ENCODE data around the gene VPS51. TPM values are rescaled to one million over a fixed set of nuclear protein-coding genes. Genes with fewer than 3 reads are reported as not detected.
A peak's percentile ranks its signal among the peaks of the same experiment; 100 is the strongest.

Gene VPS51
- total and polyA plus RNA-seq, 2 of the 13 experiments (the other 11 are each of a cell fraction or from before 2014, with no cell fraction given), result 76.3 to 90.6 TPM

- TF ChIP-seq ZNF691 (CRISPR knock-in tag; IDR thresholded peaks at IDR 0.05; ENCODE audit: borderline replicate concordance, low read depth) (peak; percentile 74; the same call in 1 of the 2 replicates), BORCS8-MEF2B (CRISPR knock-in tag; IDR thresholded peaks at IDR 0.05) (peak; percentile 97), FOXA3 (CRISPR knock-in tag; IDR thresholded peaks at IDR 0.05) (peak; percentile 72), PAXIP1 (CRISPR knock-in tag; conservative IDR thresholded peaks at IDR 0.05) (peak; percentile 54), ZNF550 (CRISPR knock-in tag; IDR thresholded peaks at IDR 0.05; ENCODE audit: borderline replicate concordance) (0 out of 2 replicates have a peak, but pooled peaks have one; percentile 52), HNF1A (IDR thresholded peaks at IDR 0.05; ENCODE audit: low read depth) (no peak), HNF1A (CRISPR knock-in tag; IDR thresholded peaks at IDR 0.05; ENCODE audit: borderline replicate concordance) (peak; percentile 69; the same call in 1 of the 2 replicates), ATF7-NPFF (CRISPR knock-in tag; IDR thresholded peaks at IDR 0.05; ENCODE audit: low read depth) (peak; percentile 97), ELF1 (CRISPR knock-in tag; IDR thresholded peaks at IDR 0.05) (peak; percentile 100), ZNF207 (IDR thresholded peaks at IDR 0.05; ENCODE audit: borderline replicate concordance) (no peak), MIER3 (CRISPR knock-in tag; IDR thresholded peaks at IDR 0.05; ENCODE audit: borderline replicate concordance) (peak; percentile 90), SKIL (CRISPR knock-in tag; IDR thresholded peaks at IDR 0.05; ENCODE audit: borderline replicate concordance) (peak; percentile 73), MAFK (conservative IDR thresholded peaks at IDR 0.05 in 1 of 2, IDR thresholded peaks at IDR 0.05 in 1 of 2; ENCODE audit: low read length in 2 of 2) (no peak), ZNF784 (CRISPR knock-in tag; IDR thresholded peaks at IDR 0.05; ENCODE audit: borderline replicate concordance) (peak; percentile 25; the same call in 1 of the 2 replicates), ZC3H4 (CRISPR knock-in tag; IDR thresholded peaks at IDR 0.05; ENCODE audit: borderline replicate concordance) (no peak), NR2F2 (IDR thresholded peaks at IDR 0.05; ENCODE audit: borderline replicate concordance, low read depth) (no peak; the same call in 1 of the 2 replicates)
Observed at GRCh38 chr11:65083834-65084597, 12.0 kb upstream of the VPS51 start, which contains the start of the genes CDCA5 and ZFPL1 (continued).
